GM12874 (cell line): ENCODE results near the gene SLC16A8.

Experiments
- TF ChIP-seq, protein P1 (sequence below): IDR thresholded peaks from 2 replicates; pipeline ENCODE4 v1.5.1; 2011; ENCODE audit warnings: low read depth, mild to moderate bottlenecking, control low read depth, low read length, moderate library complexity; ENCODE audit not compliant: insufficient read depth

Gene SLC16A8

DNA sequence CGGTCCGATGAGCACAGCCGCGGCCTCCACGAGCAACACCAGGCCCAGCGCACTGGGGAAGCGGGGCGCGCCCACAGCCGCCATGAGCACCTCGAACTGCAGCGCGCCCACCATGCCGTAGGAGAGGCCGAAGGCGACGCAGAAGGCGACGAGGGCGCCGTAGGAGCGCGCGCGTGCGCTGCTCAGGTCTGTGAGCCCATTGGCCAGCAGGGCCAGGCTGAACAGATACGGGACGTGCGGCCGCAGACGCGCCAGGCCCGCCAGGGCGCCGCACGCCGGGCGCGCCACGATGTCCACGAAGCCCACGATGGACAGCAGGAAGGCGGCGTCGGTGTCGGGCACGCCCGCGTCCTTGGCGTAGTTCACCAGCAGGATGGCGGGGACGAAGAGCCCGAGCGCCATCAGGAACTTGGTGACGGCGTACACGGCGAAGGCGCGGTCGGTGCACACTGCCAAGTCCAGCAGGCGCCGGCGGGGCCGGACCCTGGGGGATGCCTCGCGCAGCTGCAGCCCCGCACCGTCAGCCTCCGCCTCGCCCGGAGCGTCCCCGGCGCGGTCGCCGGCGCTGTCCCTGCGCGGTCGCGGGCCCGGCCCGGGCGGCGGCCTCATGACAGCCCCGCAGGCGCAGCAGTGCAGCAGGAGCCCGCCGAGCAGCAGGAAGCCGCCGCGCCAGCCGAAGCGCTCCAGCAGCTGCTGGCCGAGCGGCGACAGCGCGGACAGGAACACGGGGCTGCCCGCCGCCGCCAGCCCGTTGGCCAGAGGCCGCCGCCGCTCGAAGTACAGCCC, 2.9 kb downstream of the SLC16A8 start:
- TF ChIP-seq, protein P1, sequence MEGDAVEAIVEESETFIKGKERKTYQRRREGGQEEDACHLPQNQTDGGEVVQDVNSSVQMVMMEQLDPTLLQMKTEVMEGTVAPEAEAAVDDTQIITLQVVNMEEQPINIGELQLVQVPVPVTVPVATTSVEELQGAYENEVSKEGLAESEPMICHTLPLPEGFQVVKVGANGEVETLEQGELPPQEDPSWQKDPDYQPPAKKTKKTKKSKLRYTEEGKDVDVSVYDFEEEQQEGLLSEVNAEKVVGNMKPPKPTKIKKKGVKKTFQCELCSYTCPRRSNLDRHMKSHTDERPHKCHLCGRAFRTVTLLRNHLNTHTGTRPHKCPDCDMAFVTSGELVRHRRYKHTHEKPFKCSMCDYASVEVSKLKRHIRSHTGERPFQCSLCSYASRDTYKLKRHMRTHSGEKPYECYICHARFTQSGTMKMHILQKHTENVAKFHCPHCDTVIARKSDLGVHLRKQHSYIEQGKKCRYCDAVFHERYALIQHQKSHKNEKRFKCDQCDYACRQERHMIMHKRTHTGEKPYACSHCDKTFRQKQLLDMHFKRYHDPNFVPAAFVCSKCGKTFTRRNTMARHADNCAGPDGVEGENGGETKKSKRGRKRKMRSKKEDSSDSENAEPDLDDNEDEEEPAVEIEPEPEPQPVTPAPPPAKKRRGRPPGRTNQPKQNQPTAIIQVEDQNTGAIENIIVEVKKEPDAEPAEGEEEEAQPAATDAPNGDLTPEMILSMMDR: no peak

DNA sequence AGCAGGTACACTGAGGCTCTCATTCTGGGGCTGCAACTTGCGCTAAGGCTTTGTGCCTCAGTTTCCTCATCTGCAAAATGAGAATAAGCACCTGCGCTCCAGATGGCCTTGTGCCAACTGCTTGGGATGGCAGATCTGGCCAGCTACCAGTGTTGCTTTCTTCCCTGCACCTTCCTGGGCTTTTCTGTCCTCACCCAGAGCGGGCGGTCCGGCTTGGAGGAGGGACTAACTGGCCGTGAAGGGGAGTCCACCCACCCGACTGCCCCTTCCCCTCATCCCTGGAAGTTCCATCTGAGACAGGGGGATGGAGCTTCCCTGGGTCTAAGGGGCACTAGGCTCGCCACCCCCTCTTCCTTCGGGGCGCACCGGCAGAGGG, 3.5 kb downstream of the SLC16A8 start:
- TF ChIP-seq, protein P1: no peak

DNA sequence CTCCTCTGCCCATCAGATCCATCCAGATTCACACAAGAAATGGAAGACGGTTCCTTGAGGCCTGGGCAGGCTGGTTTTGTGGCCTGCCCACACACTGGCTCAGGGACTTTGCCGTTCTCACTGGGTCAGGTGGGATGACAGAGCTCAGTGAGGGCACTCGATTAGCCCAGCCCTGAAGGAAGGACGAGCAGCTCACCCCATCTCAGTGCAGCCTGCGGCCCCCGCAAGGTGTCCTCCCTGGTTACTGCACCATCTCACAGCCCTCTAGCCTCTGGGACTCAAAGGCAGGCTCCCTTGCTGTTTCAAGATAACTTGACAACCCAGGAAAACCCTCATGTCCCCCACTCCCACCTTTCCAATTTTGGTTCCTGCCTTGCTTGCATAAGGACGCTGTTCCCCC, 4.2 kb downstream of the SLC16A8 start:
- TF ChIP-seq, protein P1: no peak

DNA sequence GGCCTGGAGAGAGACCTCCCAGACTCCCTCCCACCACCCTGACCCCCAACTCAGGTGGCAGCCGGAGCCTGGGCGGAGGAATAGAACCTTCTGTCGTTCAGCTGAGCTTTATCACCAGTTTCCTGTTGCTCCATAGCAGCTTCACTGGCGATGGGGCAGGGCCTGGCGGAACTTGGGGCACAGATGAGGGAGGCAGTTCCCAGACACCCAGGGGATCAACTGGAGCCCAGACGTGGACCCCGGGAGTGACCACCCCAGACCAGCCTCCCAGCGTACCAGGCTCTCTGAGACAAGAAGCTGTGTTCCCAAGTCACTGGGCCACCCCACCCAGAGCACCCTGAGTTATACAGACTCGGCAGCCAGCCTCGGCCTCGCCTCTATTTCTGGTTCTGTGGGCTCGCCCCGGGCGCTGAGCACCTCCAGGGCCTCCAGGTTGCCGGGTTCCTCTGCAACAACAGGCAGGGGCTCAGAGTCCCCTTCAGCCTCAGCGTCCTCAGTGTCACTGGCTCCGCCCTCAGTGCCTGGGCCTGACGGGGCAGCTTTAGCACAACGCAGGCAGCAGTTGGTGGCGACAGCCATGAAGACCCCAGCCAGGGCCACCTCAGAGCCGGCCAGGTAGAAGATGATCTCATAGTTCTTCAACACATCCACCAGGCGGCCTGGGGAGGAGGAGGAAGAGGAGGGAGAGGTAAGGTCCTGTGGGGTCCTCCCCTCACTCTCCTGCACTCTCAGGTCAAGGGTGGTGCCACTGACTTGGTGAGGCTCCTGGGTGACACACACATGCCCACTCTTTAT, 5.7 kb downstream of the SLC16A8 start:
- TF ChIP-seq, protein P1: no peak

GRCh38 chr22:38077595-38077994, 6.4 kb downstream of the SLC16A8 start:
- TF ChIP-seq, protein P1: no peak

GRCh38 chr22:38077096-38077495, 6.9 kb downstream of the SLC16A8 start:
- TF ChIP-seq, protein P1: no peak

DNA sequence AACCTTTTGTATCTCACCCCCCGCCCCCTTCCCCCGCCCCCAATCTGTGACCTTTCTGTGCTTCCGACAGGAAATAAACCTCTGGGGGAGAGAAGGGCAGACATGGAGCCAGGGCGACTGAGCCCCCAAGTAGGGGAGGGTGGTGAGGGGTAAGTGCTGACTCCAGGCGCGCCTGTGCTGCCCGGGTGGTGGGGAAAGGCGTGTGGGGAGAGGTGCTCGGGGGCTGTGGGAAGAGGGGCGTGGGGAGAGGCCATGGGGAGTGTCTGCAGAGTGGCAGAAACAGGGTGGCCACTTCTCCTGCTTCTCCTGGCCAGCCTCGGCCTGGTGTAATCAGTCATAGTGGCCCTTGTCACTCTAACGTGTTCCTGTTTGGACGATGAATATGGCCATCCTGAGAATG, 8.0 kb downstream of the SLC16A8 start:
- TF ChIP-seq, protein P1: no peak
